HG02763 (cell line): ENCODE measurements around the gene ABLIM1.
A peak's percentile ranks its signal among the peaks of the same experiment; 100 is the strongest.

Experiments
- ATAC-seq: cut with Tn5 transposase; IDR thresholded peaks from one replicate; pipeline ENCODE4 v1.9.1; 2021; ENCODE audit warnings: mild to moderate bottlenecking, moderate library complexity; ENCODE audit not compliant: unreplicated experiment

Gene ABLIM1

GRCh38 chr10:114551636-114551972 is 106.5 kb downstream of the ABLIM1 start:
- no peak for ATAC-seq

- ATAC-seq, result no peak
Measured at GRCh38 chr10:114550756-114551635, 107.1 kb downstream of the ABLIM1 start.

- no peak for ATAC-seq
Measured at GRCh38 chr10:114548662-114549061, 109.4 kb downstream of the ABLIM1 start.

GRCh38 chr10:114547514-114547913 is 110.6 kb downstream of the ABLIM1 start:
- ATAC-seq, result no peak

GRCh38 chr10:114547056-114547455 is 111.0 kb downstream of the ABLIM1 start:
- ATAC-seq, result no peak

- no peak for ATAC-seq
Measured at GRCh38 chr10:114545819-114546218, 112.3 kb downstream of the ABLIM1 start.

- ATAC-seq, result no peak
Measured at GRCh38 chr10:114545071-114545470, 113.0 kb downstream of the ABLIM1 start.

- peak; percentile 98 for ATAC-seq
Measured at GRCh38 chr10:114544045-114544659, 113.9 kb downstream of the ABLIM1 start.

GRCh38 chr10:114543456-114543855 is 114.6 kb downstream of the ABLIM1 start:
- no peak for ATAC-seq

GRCh38 chr10:114542373-114542772 is 115.7 kb downstream of the ABLIM1 start:
- ATAC-seq, result no peak

- no peak for ATAC-seq
Measured at GRCh38 chr10:114541797-114542160, 116.3 kb downstream of the ABLIM1 start.

- ATAC-seq, result no peak
Measured at GRCh38 chr10:114541081-114541796, 116.8 kb downstream of the ABLIM1 start.

- no peak for ATAC-seq
Measured at GRCh38 chr10:114540236-114540635, 117.8 kb downstream of the ABLIM1 start.

- no peak for ATAC-seq
Measured at GRCh38 chr10:114539623-114540022, 118.5 kb downstream of the ABLIM1 start.

- no peak for ATAC-seq
Measured at GRCh38 chr10:114538181-114538906, 119.7 kb downstream of the ABLIM1 start.

GRCh38 chr10:114537736-114538135 is 120.3 kb downstream of the ABLIM1 start:
- ATAC-seq, result no peak

GRCh38 chr10:114534571-114534981 is 123.5 kb downstream of the ABLIM1 start:
- no peak for ATAC-seq

- no peak for ATAC-seq
Measured at GRCh38 chr10:114532226-114532625, 125.8 kb downstream of the ABLIM1 start.

GRCh38 chr10:114526504-114527238 is 131.4 kb downstream of the ABLIM1 start:
- ATAC-seq, result peak; percentile 95

GRCh38 chr10:114526126-114526503 is 132.0 kb downstream of the ABLIM1 start:
- peak; percentile 53 for ATAC-seq
